Medulla oblongata (tissue), 1 donor: ENCODE measurements around the gene CFAP299.
"Not testable (repeated sequence)": the region's sequence is repeated elsewhere in the genome, so short reads cannot be mapped to it uniquely, and the experiment has no call there.

ENCODE experiments used
- DNase-seq: peaks from one replicate; pipeline ENCODE4 v3.0.0-alpha.2; 2015; ENCODE audit errors: extremely low spot score

CFAP299 gene

DNA sequence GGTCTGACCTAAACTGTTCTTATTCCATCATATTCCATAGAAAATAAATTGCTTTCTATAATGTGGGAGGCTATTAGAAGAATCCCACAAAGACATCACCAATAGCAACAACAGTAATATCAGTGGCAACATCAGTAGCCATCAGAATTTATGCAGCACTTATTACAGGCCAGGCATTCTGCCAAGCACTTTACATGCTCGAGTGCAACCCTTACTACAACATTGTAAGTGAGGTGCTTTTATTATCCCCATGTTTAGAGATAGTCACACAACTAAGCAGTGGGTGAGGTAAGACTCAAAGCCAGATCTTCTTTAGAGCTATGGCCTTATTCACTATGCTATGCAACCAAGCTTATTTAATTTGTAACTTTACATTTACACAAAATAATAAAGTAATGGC lies 377.9 kb downstream of the CFAP299 start:
- DNase-seq = no peak

DNA sequence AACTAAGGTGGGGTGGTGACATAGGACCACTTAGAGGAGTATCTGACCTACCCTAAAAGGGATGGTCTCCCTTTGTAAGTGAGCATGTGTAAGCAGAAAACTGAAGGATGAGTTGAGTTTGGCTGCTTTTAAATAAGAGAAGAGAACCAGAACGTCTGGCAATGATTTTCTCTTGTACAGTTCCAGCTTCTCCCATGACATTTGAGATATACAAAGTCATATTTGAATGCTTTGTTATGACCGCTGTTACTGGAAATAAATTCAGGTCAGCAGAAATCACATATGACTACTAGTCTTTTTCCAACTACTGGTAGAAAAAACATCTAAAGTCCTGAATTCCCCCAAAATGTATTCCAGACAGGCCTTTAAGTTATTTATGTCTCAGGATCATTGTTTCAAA lies 381.7 kb downstream of the CFAP299 start:
- no peak for DNase-seq

DNA sequence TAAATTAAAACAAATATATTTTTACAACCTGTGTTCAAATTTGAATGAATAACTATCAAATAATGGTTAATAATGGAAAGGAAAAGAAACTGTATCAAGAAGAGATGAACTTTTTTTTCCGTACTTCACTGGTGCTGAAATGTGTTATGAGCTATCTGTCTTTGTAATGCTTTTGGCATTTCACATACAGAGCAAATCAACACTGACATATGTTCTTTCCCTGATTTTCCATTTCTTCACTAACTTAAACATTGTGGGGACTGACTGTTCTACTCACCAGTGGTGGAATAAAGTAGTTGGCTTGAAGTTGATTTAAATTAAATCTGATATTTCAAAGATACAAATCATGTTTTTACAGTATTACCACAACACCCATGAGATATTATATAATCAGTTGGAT lies 390.9 kb downstream of the CFAP299 start:
- no peak for DNase-seq

DNA sequence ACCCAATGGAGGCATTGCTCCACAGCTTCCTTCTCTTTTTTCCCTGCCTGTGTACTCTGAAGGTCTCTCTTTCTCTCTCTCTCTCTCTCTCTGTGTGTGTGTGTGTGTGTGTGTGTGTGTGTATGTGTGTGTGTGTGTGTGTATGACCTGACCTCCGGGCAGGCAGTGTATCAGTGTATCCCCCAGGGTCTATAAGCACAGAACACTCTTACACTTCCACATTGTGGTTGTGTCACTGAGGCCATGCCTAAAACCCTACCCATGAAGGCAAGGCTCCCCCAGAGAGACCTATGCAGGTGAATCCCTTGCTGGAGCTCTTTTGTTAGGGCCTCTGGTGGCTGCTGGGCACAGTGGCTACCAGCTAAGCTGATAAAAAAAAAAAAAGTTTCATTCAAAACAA lies 394.6 kb downstream of the CFAP299 start:
- DNase-seq = no peak

DNA sequence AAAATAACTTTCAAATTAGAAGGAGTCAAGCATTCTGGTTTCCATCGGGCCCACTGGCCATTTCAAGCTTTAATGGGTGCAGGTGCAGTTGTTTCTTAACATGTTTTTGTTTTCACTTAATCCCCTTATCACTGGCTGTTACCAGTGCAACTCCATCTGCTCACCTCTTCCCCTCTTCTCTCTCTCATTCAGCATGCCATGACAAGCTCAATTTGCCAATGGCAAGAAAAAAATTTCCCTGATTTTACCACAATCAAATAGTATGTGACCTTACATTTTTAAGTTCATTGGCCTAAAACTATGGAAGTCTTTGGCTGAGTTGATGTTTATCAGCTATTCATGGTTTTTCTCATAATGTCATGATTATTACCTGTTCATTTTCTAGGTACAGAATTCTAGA lies 395.9 kb downstream of the CFAP299 start:
- no peak for DNase-seq

DNA sequence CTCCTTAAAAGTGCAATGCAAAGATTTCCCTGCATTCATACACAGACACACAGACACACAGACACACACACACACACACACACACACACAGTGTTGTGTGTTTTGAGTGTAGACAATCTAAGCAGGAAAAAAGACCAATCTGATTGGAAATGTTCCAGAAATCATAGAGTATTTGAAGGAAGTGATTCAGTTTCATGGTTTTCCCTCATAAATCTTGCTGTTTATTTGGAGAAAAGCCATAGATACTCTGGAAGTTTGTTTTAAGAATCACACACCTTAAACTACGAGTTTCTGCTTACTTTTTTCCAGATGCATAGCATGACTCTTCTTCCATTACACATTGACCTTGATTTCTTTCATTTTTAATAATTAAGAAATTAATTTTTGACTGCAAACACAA lies 396.5 kb downstream of the CFAP299 start:
- DNase-seq = no peak

DNA sequence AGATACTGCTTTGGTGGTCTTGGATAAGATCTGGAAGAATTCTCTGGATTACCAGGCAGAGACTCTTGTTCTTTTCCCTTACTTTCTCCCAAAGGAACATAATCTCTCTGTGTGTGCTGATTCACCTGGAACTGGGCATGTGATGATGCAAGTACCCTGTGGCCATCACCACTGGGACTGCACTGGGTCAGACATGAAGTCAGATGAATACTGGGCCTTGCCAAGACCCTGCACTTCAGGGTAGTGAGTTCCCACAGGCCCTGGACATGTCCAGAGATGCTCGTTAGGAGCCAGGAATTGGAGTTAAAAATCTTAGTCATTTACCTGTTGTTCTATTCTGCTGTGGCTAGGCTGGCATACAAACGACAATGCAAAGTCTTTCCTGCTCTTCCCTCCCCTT lies 404.8 kb downstream of the CFAP299 start:
- DNase-seq = no peak

DNA sequence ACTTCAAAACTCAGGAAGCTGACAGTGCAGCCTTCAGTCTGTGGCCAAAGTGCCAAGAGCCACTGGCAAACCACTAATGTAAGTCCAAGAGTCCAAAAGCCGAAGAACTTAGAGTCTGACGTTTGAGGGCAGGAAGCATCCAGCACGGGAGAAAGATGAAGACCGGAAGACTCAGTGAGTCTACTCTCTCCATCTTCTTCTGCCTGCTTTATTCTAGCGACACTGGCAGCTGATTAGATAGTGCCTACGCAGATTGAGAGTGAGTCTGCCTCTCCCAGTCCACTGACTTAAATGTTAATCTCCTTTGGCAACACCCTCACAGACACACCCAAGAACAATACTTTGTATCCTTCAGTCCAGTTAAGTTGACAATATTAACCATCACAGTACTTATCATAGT lies 414.0 kb downstream of the CFAP299 start:
- DNase-seq = not testable (repeated sequence)

DNA sequence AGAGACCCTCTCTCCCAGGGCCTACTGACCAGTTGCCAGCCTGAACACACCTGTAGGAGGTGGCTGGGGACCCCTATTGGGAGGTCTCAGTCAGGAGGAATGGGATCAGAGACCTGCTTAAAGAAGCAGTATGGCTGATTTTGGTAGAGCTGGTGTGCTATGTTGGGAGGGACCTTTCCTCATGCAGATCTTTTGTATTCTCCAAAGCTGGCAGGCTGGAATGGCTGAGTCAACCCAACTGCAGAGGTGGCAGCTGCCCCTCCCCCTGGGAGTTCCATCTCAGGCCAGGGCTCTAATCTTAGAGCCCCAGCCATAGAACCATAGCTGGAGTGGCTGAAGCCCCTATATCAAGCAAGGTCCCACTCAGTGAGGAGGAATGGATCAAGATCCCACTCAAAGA lies 415.7 kb downstream of the CFAP299 start:
- no peak for DNase-seq

DNA sequence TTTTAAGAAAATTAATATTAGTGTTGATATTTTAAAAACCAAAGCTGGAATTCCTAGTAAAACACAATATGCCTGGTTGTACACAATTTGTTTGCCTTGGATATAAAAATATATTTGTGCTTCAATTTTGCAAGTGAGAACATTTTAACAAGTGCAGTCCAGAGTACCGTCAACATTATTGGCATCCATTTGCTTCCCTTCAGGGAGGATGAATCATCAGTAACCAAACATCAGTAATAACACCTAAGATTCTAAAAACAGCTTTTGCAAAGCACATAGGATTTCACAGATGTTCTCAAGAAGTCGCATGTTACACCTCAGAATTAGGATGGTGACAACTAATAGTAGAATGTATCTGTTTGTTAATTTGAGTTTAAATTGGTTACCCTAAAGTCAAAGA lies 432.4 kb downstream of the CFAP299 start:
- no peak for DNase-seq

DNA sequence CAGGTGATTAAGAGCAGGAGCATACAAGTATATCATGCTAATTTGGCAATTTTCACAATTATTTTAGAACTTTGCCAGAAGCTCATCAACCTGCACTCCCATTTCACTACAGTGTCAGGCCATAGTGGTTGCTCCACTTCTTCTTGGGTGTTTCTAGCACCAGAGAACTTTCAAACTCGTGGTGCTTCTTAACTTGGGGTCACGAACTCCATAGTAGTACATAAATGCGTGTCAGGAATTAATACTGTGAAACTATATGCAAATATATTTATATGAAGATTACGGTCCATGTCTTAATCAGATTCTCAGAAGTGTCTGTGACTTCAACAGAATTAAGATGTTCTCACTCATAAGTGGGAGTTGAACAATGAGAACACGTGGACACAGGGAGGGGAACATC lies 440.6 kb downstream of the CFAP299 start:
- DNase-seq = no peak

DNA sequence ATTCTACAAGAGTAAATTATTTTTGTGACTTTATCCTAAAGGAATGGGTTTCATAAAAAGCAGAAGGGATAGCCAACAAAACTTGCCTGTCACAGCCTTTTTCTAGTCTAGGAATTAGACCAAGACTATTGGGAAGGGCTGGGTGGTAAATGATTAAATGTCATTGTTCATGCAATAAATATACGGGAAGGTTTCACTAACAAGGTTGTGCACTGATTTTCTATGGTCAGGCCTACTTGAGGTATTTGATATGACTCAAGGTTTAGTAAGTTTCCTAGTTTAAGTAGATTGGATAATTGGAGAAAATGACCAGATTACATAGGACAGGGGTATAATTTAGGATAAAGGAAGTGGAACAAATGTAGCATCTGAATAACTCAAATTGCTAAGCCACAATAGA lies 445.9 kb downstream of the CFAP299 start:
- no peak for DNase-seq

DNA sequence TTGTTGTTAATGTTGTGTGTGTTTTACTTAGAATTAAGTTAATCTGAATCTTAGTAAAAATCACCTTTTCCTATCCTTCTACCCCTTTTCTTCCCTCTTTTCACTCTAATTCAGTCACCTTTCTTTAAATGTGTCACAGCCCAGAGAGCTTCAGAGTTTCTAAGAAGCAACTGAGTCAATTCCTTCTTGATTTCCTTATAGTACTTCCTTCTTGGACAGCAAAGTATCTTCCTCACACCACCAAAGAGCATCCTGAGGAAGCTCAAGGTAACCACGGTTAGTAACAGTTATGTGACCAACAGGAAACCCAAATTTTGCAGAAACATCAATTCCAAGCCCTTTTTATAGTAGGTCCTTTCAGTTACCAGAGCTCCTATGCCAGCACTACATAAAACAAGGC lies 451.8 kb downstream of the CFAP299 start:
- no peak for DNase-seq

DNA sequence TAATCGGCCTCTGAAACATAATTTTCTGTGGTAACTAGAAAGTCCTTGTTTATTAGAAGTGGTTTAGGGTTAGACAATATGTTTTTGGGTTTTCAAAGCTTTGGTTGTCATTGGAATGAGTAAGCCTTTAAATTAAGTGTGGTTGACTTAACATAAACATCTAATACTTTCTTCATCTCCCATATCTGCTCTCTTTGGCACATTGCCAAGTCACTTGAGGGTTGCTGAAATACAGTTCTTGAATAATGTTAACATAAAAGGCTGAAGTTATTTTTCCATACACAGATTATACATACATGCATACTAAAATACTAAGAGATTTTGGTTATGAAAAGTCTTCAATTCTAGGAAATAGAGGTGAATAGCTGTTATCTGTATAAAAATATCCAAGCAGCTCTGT lies 453.3 kb downstream of the CFAP299 start:
- no peak for DNase-seq

DNA sequence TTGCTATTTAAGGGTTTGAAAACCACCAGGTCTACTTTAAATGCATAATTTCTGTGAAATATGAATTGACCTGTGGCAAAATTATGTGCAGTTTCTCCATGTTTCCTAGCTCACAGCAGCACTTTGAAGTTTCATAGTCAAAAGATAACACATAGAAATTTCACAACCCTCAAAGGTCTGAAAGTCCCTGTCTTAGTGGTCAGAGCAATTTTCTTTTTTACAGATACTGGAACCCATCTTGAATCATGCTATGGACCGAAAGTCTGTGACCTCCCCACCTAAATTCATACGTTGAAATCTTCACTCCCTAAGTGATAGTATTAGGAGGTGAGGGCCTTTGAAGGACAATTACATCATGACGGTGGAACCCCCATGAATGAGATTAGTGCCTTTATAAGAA lies 454.6 kb downstream of the CFAP299 start:
- DNase-seq = no peak

DNA sequence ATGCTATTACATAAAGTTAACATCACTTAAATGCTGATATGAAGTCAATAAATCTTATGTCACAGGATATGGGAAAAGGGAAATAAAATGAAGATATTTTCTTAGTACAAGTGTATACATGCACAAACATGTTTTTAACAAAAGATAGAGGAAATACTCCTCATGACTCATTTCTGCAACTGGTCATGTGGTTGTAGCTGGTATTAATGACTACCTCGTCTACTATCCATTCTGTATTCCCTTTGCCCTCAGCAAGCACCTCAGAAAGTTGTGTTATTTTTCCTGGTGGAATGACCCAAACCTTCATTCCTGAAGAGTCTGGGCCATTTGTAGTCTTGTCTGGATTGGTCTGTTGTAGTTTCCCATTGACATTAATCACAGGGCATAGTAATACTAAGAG lies 458.1 kb downstream of the CFAP299 start:
- DNase-seq = not testable (repeated sequence)

DNA sequence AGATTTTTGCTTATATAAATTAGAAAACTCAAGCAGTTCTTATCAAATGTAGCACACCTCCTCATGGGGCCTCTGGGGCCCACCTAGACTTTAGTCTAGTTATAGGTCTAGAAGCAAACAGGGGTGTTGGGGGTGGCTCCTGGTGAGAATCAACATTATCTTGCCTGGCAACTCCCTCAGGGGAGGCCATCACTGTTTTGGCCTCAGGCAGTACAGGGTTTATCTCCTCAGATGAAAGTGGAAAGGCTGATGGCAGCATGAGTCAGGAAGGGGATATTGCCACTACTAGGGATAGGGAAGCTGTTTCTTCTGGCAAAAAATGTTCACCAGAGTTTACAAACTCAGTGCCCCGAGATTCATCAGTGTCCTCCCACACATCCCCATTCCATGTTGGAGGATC lies 462.6 kb downstream of the CFAP299 start:
- DNase-seq = no peak

DNA sequence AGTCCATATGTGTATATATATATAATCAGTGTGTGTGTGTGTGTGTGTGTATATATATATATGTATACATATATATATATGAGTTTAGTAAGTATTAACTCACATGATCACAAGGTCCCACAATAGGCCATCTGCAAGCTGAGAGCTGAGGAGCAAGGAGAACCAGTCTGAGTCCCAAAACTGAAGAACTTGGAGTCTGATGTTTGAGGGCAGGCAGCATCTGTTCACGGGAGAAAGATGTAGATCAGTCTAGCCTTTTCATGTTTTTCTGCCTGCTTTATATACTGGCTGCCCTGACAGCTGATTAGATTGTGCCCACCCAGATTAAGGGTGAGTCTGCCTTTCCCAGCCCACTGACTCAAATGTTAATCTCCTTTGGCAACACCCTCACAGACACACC lies 465.2 kb downstream of the CFAP299 start:
- DNase-seq = not testable (repeated sequence)

DNA sequence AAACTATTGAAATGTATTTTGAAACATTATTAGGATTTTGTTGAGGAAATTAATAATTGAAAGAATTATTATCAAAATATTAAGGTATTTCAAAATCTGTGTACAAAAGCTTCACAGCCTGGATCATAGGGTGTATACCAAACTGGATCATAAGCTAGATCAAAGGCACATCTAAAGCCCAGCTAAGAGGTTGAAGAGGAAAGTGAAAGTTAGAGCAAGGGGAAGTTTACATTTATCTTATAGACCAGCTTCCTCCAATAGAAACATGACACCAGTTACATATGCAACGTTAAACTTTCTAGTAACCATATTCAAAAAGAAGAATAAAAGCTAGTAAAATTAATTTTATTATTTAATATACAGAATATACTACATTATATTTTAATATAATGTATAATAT lies 467.8 kb downstream of the CFAP299 start:
- no peak for DNase-seq

DNA sequence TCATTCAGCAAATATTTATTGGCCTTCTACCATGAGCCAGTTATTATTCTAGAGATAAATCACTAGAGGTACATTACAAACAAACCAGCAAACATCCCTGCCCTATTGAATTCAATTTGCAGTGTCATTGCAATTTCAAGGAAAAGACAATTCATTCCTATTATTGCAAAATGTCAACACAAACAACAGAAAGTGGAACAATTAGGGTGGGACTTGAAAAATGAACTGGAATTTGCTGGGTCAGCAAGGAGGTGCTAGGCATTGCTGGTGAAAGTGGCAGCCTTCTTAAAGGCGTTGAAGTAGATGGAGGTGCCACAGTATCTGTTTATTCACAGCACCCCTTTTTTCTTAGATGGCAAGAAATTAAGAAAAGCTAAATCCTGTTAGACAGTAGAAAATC lies 470.9 kb downstream of the CFAP299 start:
- no peak for DNase-seq

DNA sequence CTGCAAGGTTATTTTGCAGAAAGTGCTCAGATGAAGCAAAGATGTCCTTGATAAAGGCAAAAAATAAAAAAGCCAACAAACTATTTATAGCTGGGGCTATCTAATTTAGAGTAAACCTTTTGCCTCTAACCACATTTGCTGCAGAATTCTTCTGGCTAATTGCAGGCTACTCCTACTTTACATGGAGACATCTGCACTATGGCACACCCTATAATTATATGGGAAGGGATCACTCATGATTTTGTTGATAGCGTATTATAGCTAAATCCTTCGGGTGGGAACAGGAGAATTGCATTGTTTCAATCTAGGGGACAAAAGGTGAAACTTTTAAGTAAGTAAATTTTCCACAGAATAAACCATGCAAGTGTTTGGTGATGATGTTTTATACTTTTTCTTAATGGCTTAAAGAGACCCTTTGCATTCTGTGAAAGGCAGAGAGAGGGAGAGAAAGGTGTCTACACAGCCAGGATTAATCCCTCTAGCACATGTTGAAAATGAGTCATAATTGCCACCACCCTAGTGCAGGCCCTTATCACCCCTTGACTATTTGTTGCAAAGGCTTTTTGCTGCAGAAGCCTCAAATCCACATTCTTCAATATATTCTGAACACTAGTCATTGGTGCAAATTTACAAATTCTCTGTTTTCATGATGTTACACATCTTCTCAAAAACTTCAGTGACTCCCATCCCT lies 473.7 kb downstream of the CFAP299 start:
- DNase-seq = no peak

DNA sequence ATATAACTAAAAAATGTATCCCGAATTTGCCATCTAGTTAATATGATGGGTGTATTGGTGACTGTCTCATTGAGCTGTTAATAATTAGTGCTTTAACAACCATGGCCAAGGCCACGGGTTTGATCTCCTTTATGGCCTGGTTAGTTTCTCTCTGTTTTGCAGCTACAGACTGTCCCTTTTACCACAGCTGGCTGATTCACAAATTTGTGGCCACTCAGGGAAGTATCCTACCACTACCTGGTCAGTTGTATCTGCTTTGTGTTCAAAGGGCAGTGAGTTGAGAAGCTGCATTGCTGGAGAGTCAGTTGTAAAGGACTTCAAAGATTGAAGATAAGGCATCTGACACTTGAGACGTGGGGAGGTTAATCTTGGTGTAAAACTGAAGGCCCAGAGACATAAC lies 475.9 kb downstream of the CFAP299 start:
- no peak for DNase-seq

DNA sequence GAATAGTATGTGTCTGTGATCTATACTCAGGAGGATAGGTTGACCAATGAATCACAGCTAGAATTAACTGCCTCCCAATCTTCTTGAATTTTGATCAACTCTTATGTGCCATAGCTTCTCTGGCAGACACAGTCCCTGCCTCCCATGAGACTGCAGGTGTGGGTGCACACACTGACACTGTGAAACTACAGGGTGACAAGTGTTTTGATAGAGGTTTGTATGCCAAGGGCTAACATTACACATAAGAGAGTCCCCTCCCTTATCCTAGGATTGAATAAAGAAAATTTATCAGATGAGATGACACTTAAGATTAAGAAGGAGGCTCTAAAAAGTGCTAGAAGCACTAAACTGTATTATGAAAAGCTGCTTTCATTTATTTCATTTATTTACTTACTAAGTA lies 476.6 kb downstream of the CFAP299 start:
- DNase-seq = no peak

DNA sequence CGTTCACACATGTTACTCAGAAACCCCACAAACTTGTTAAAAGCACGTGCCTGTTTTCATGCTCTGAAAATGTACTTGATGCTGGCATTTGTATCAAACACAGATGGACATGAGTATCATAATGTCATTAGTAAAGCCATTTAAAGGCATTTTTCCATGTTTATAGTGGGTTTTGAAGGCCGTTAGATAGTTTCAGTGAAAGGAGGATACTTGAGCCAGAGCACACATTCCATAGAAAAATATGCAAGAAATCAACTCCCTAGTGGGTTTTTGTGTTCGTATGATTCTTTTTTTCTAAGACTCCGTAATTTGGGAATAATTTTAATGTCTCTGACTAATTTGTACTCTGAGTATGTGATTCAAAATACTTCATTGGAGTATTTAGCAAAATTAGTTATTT lies 478.7 kb downstream of the CFAP299 start:
- no peak for DNase-seq
